HG02759 (cell line): ENCODE results near the gene TJP2.

Experiments
- ATAC-seq: cut with Tn5 transposase; IDR thresholded peaks from one replicate; pipeline ENCODE4 v1.9.1; 2021; ENCODE audit warnings: mild to moderate bottlenecking, moderate library complexity; ENCODE audit not compliant: unreplicated experiment

The TJP2 gene

GRCh38 chr9:69222970-69223369 lies 48.9 kb downstream of the TJP2 start:
- no peak for ATAC-seq

- ATAC-seq, result no peak
Measured at GRCh38 chr9:69223605-69224004, 49.5 kb downstream of the TJP2 start.

- ATAC-seq, result no peak
Measured at GRCh38 chr9:69229367-69229766, 55.3 kb downstream of the TJP2 start.

GRCh38 chr9:69232135-69232534 lies 58.1 kb downstream of the TJP2 start:
- no peak for ATAC-seq

GRCh38 chr9:69234683-69235082 lies 60.6 kb downstream of the TJP2 start:
- no peak for ATAC-seq

GRCh38 chr9:69236188-69236587 lies 62.1 kb downstream of the TJP2 start:
- no peak for ATAC-seq

GRCh38 chr9:69237702-69238295 lies 63.7 kb downstream of the TJP2 start:
- ATAC-seq, result no peak

- ATAC-seq, result no peak
Measured at GRCh38 chr9:69243116-69243515, 69.0 kb downstream of the TJP2 start.

GRCh38 chr9:69246629-69247028 lies 72.6 kb downstream of the TJP2 start:
- ATAC-seq, result no peak

GRCh38 chr9:69248005-69248404 lies 73.9 kb downstream of the TJP2 start:
- ATAC-seq, result no peak

- ATAC-seq, result no peak
Measured at GRCh38 chr9:69249337-69249736, 75.3 kb downstream of the TJP2 start.

- no peak for ATAC-seq
Measured at GRCh38 chr9:69250681-69251080, 76.6 kb downstream of the TJP2 start.

GRCh38 chr9:69252436-69252835 lies 78.4 kb downstream of the TJP2 start:
- ATAC-seq, result no peak

GRCh38 chr9:69253057-69253456 lies 79.0 kb downstream of the TJP2 start:
- ATAC-seq, result no peak

GRCh38 chr9:69254223-69254622 lies 80.1 kb downstream of the TJP2 start:
- ATAC-seq, result no peak

- ATAC-seq, result no peak
Measured at GRCh38 chr9:69255591-69255990, 81.5 kb downstream of the TJP2 start.

- ATAC-seq, result no peak
Measured at GRCh38 chr9:69258551-69258950, 84.5 kb downstream of the TJP2 start.

GRCh38 chr9:69260161-69260560 lies 86.1 kb downstream of the TJP2 start:
- no peak for ATAC-seq

- ATAC-seq, result no peak
Measured at GRCh38 chr9:69261636-69262035, 87.6 kb downstream of the TJP2 start.

- no peak for ATAC-seq
Measured at GRCh38 chr9:69264526-69264925, 90.4 kb downstream of the TJP2 start.

- ATAC-seq, result no peak
Measured at GRCh38 chr9:69265891-69266290, 91.8 kb downstream of the TJP2 start.

GRCh38 chr9:69272212-69272611 lies 98.1 kb downstream of the TJP2 start:
- no peak for ATAC-seq

GRCh38 chr9:69273161-69273560 lies 99.1 kb downstream of the TJP2 start:
- no peak for ATAC-seq
